Measurements from ENCODE around the gene FSTL4.

Gene FSTL4

DNA sequence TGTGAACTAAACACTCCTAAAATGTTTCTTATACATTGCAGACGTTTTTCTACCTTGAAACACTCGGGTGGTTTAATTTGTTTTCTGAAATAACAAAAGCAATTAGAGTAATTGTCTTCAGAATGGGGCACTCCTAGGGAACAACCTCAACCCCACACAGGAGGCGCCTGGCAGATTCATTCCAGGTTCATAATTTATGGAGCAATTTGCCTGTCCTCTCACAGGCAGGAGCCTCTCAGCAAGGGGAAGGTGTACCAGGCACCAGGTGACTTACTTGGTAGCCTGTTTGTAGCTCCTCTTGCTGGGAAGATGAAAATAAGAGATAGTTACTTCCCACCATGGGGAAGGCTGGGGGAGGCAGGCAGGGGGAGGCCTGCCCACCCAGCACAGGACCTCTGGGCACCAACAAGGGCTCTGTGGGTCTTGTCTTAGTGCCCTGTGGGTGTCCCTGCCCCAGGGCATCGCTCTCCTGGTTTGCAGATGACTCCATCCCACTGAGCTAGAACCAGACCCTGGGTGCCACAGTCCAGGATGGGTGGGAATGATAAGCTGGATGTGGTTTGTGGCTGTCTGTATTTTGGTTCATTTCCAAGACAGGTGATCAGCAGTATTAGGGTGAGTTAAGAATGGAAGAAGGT is 144.4 kb downstream of the FSTL4 start:
- Histone ChIP-seq H3K4me1 (ENCODE audit: control insufficient read depth, insufficient read depth, low read length, poor library complexity, severe bottlenecking) (no peaks in the 10 kb centered on the region), H3K4me3 (ENCODE audit: extremely low read depth, insufficient read depth, low read length, poor library complexity, severe bottlenecking) (no peak overlapping the region), H3K27ac (ENCODE audit: low read depth, low read length, severe bottlenecking) (no peak overlapping the region), H3K36me3 (ENCODE audit: control insufficient read depth, insufficient read depth, low read length) (no peaks in the 10 kb centered on the region), H3K9me3 (ENCODE audit: control insufficient read depth, low read length) (no peaks in the 10 kb centered on the region)
- WGBS, 2 experiments (ENCODE audit: insufficient coverage in 2 of 2), result 76 to 100% methylated on average over 2 of the region's 4 CpGs

DNA sequence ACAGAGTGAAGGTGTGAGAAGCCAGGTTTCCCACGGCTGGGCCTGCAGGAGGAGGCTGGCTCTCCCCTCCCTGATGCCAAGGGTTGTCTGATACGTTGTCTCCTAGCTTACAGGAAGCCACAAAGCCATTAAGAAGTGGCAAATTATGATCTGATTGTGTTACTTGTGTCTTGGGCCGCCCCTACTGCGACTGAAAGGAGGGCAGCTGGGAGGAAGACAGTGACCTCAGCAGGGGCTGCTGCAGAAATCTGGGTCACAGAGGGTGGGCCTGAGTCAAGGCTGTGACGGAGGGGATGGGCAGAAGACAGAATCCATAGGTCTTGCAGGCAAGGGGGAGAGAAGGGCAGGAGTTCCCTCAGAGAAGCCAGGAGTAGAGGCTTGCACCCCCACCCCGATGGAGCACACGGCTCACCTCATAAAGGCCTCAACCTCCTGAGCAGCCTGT is 145.0 kb downstream of the FSTL4 start:
- Histone ChIP-seq H3K36me3 (ENCODE audit: control insufficient read depth, insufficient read depth, low read length) (no peaks in the 10 kb centered on the region), H3K9me3 (ENCODE audit: control insufficient read depth, low read length) (no peaks in the 10 kb centered on the region), H3K4me1 (ENCODE audit: control insufficient read depth, insufficient read depth, low read length, poor library complexity, severe bottlenecking) (no peaks in the 10 kb centered on the region), H3K27ac (ENCODE audit: low read depth, low read length, severe bottlenecking) (no peak overlapping the region), H3K4me3 (ENCODE audit: extremely low read depth, insufficient read depth, low read length, poor library complexity, severe bottlenecking) (no peak overlapping the region)
- 49 to 62% methylated on average over 4 to 7 of the region's 7 CpGs for WGBS, 2 experiments (ENCODE audit: insufficient coverage in 2 of 2)

DNA sequence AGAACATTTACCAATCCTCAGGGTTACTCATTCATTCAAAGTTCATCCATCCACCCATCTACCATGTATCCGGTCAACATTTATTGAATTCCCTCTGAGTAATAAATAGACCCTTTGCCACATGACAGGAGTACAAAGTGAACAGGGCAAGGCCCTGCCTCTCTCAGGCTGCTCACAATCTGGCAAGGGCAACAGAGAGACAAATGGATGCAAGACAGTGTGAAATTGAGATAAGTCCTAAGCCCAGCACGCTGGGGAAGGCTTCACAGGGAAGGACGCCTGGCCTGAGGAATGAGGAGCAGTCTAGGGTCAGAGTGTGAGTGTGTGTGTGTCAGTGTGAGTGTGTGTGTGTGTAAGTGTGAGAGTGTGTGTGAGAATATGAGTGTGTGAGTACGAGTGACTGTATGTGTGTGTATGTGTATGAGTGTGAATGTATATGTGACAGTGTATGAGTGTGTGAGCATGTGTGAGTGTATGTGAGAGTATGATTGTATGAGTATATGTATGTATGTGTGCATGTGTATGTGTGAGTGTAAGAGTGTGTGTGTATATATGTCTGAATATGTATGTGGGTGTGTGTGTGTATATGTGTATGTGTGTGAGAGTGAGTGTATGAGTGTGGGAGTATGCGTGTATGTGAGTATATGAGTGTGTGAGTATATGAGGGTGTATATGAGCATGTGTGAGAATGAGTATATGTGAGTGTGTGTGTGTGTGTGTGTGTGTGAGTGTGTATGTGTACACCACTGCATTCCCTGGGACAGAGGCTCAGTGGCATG is 145.6 kb downstream of the FSTL4 start:
- no peaks in the 10 kb centered on the region for H3K9me3 ChIP-seq (ENCODE audit: control insufficient read depth, low read length)
- 79 to 86% methylated on average over 4 of the region's 5 CpGs for WGBS, 2 experiments (ENCODE audit: insufficient coverage in 2 of 2)
- H3K4me3 ChIP-seq (ENCODE audit: extremely low read depth, insufficient read depth, low read length, poor library complexity, severe bottlenecking), result no peak overlapping the region
- H3K4me1 ChIP-seq (ENCODE audit: control insufficient read depth, insufficient read depth, low read length, poor library complexity, severe bottlenecking), result no peaks in the 10 kb centered on the region
- no peaks in the 10 kb centered on the region for H3K36me3 ChIP-seq (ENCODE audit: control insufficient read depth, insufficient read depth, low read length)
- no peak overlapping the region for H3K27ac ChIP-seq (ENCODE audit: low read depth, low read length, severe bottlenecking)

DNA sequence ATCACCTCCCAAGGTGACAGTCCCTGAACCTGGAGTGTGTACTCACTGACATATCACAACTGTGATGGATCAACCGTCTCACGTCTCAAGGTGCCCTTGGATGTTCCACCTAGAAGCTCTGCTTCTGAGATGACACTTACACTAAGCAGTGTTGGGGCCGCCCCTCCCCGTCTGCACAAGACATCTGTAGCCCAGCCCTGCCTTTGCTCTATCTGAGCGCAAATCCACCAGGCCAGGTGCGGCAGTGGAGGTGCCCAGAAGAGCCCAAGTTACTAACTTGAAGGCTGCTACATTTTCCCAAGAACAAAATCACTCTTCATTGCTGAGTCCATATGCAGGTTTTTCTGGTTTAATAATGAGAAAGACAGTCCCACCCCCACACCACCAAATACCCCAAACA is 148.3 kb downstream of the FSTL4 start:
- H3K4me1 ChIP-seq (ENCODE audit: control insufficient read depth, insufficient read depth, low read length, poor library complexity, severe bottlenecking), result no peaks in the 10 kb centered on the region
- WGBS, 2 experiments (ENCODE audit: insufficient coverage in 2 of 2), result 80 to 95% methylated on average over 1 to 4 of the region's 6 CpGs

DNA sequence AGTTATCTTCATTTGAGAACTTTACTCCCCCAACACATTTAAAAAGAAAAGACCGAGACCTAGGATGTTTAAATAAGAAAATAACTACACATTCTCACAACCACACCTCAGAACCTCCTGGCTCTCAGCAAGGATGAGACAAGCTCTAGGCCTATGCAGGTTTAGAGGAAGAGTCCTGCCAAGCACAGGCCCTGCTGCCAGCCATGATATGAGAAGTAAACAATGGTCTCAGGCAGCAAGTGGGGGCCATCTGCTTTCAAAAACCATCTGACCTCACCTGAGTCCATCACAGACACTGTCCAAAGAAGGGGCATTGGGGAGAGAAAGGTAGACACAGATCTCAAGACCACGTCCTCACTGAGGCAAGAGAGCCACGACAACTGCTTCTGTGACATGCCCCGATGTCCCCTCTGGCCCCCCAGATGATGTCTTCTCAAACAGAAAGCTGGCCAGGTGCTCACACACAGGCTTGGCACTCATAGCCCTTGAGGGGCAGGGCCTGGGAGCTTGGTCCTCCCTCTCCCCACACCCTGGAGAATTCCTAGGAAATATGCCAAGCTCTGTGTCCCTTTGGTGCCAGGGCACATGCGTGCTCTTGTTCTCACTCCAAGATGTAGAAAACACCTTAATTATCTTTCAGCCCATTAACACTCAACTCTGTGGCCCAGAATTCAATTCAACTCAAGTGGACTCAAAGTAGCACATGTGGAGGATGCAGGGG is 150.4 kb downstream of the FSTL4 start:
- H3K4me3 ChIP-seq (ENCODE audit: extremely low read depth, insufficient read depth, low read length, poor library complexity, severe bottlenecking), result no peak overlapping the region
- no peak overlapping the region for H3K27ac ChIP-seq (ENCODE audit: low read depth, low read length, severe bottlenecking)
- no peaks in the 10 kb centered on the region for H3K9me3 ChIP-seq (ENCODE audit: control insufficient read depth, low read length)
- WGBS, 2 experiments (ENCODE audit: insufficient coverage in 2 of 2), result 93 to 97% methylated on average over 3 to 4 of the region's 5 CpGs
- H3K36me3 ChIP-seq (ENCODE audit: control insufficient read depth, insufficient read depth, low read length), result no peaks in the 10 kb centered on the region
- no peaks in the 10 kb centered on the region for H3K4me1 ChIP-seq (ENCODE audit: control insufficient read depth, insufficient read depth, low read length, poor library complexity, severe bottlenecking)

More for the DNA sequence above, 148.3 kb downstream of the FSTL4 start:
- Histone ChIP-seq H3K4me3 (ENCODE audit: extremely low read depth, insufficient read depth, low read length, poor library complexity, severe bottlenecking) (no peak overlapping the region), H3K36me3 (ENCODE audit: control insufficient read depth, insufficient read depth, low read length) (no peaks in the 10 kb centered on the region), H3K27ac (ENCODE audit: low read depth, low read length, severe bottlenecking) (no peak overlapping the region), H3K9me3 (ENCODE audit: control insufficient read depth, low read length) (no peaks in the 10 kb centered on the region)

DNA sequence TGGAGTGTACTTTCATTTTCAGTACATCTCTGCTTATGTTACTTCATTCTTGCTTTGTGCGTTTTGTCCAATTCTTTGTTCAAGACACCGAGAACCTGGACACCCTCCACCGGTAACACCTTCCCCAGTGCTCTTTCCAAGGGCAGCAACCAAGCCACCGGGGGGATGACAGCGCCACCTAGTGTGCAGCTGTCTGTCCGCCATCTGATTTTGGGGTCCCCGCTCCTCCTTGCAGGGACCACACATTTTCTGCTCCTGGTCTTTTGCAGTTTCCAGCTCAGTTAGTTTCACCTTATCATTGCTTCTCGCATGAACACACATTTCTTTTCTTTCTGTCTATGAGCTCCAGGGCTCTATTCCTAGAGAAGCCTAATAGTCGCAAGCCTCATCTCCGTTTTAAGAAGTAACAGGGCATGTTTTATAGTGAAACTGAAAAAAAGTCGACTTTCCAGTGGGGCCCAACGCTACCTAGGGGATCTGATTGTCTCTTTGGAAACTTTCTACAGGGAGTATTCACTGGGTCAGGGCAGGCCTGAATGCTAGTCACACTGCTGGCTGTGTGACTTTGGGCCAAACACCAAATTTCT is 152.1 kb downstream of the FSTL4 start:
- H3K4me1 ChIP-seq (ENCODE audit: control insufficient read depth, insufficient read depth, low read length, poor library complexity, severe bottlenecking), result no peaks in the 10 kb centered on the region
- WGBS, 2 experiments (ENCODE audit: insufficient coverage in 2 of 2), result 47 to 50% methylated on average over 10 of the region's 12 CpGs

DNA sequence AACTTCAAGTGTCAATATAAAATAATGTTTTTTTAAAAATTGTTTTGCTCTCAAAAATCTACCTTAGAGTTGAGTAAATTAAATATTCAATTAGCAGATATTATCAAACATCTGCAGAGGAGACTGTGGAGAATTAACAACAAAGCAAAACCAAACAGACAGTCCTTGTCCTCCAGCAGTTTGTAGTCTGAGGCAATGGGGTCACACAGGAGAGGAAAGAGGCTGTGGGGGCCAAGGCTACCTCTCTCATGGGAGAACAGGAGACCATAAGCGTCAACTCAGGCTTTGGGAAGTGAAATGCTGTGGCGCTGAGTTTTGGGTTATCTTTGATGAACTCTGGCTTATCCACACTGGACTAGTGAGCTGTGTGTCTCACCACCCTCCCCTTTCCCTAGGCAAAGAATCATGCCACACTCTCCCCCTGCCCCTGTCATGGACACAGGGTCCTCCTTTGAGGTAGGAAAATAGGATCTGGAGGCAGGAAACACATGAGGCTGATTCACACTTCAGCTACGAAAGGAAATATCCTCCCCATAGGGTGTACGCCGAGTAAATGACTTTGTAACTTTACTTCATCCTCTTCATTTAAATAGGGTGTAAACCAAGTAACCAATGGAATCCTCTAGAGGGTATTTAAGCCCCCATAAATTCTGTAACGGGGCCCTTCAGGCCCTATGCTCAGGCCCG is 152.7 kb downstream of the FSTL4 start:
- no peak overlapping the region for H3K4me3 ChIP-seq (ENCODE audit: extremely low read depth, insufficient read depth, low read length, poor library complexity, severe bottlenecking)
- 89 to 100% methylated on average over 2 to 3 of the region's 7 CpGs for WGBS, 2 experiments (ENCODE audit: insufficient coverage in 2 of 2)
- no peaks in the 10 kb centered on the region for H3K36me3 ChIP-seq (ENCODE audit: control insufficient read depth, insufficient read depth, low read length)
- H3K27ac ChIP-seq (ENCODE audit: low read depth, low read length, severe bottlenecking), result no peak overlapping the region
- H3K9me3 ChIP-seq (ENCODE audit: control insufficient read depth, low read length), result no peaks in the 10 kb centered on the region
- no peaks in the 10 kb centered on the region for H3K4me1 ChIP-seq (ENCODE audit: control insufficient read depth, insufficient read depth, low read length, poor library complexity, severe bottlenecking)

More for the DNA sequence above, 152.1 kb downstream of the FSTL4 start:
- Histone ChIP-seq H3K36me3 (ENCODE audit: control insufficient read depth, insufficient read depth, low read length) (no peaks in the 10 kb centered on the region), H3K4me3 (ENCODE audit: extremely low read depth, insufficient read depth, low read length, poor library complexity, severe bottlenecking) (no peak overlapping the region), H3K27ac (ENCODE audit: low read depth, low read length, severe bottlenecking) (no peak overlapping the region), H3K9me3 (ENCODE audit: control insufficient read depth, low read length) (no peaks in the 10 kb centered on the region)

DNA sequence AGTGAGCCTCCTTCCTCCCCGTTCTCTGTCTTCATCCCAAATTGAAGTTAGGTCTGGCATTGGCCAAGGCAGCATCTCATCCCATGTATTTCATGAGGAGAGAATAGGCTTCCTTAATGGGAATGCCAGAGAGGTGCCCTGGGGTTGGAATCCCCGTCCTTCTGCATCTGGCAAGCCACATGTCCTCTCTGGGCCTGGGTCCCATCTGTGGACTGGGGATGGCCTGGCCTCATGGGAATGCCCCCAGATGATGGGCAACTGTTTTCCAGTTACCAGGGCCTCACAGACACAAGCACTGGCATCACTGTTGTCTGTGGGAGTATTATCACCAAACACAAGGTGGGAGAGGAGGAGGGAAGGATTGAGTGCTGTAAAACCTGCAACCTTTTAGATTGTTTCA is 153.9 kb downstream of the FSTL4 start:
- WGBS, 2 experiments (ENCODE audit: insufficient coverage in 2 of 2), result 94 to 96% methylated on average over 2 of the region's 2 CpGs
- no peaks in the 10 kb centered on the region for H3K36me3 ChIP-seq (ENCODE audit: control insufficient read depth, insufficient read depth, low read length)
- H3K4me1 ChIP-seq (ENCODE audit: control insufficient read depth, insufficient read depth, low read length, poor library complexity, severe bottlenecking), result no peaks in the 10 kb centered on the region
- no peak overlapping the region for H3K4me3 ChIP-seq (ENCODE audit: extremely low read depth, insufficient read depth, low read length, poor library complexity, severe bottlenecking)
- no peak overlapping the region for H3K27ac ChIP-seq (ENCODE audit: low read depth, low read length, severe bottlenecking)
- no peaks in the 10 kb centered on the region for H3K9me3 ChIP-seq (ENCODE audit: control insufficient read depth, low read length)

DNA sequence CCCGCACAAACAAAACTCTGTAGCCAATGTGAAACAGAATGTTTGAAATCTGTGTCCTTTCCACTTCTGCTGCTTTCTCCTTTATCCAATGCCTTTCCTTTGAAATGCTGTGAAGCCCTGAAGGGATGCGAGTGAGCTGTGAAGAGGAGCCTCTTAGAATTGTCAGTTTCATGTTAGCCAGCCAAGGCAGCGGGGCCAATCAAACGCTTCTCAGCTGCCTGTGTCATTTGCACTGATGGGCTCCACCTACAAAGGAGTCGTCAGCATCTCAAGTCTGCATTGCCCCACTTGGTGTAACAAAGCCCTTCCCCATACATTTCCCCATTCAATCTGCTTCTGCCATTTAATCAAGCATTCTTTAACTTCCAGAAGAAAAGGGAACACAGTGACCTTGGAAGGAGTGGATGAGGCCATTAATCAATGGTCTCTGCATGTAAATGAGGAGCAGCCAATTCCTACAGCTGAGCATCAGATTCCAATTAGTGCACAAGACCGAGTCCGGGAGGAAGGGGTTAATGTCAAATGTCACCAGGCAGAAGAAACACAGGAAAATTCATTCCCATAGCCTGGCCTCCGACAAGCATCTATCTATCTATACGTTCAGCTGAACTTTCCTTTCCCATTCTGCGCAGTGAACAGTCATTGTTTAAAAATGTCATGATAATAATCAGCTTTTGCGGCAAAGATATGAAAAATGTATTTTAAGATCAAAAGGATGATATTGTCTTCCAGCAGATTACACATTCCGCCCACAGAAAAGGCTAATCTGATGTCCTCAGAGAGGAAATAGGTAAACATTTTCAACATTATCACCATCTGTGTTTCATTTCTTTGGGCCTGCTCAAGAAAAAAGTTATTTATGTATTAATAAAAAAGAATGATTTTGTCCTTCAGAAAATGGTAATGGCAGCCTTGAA is 154.6 kb downstream of the FSTL4 start:
- Histone ChIP-seq H3K36me3 (ENCODE audit: control insufficient read depth, insufficient read depth, low read length) (no peaks in the 10 kb centered on the region), H3K27ac (ENCODE audit: low read depth, low read length, severe bottlenecking) (no peak overlapping the region)

More for the DNA sequence above, 154.6 kb downstream of the FSTL4 start:
- Histone ChIP-seq H3K9me3 (ENCODE audit: control insufficient read depth, low read length) (no peaks in the 10 kb centered on the region), H3K4me3 (ENCODE audit: extremely low read depth, insufficient read depth, low read length, poor library complexity, severe bottlenecking) (no peak overlapping the region), H3K4me1 (ENCODE audit: control insufficient read depth, insufficient read depth, low read length, poor library complexity, severe bottlenecking) (no peaks in the 10 kb centered on the region)
- WGBS, 2 experiments (ENCODE audit: insufficient coverage in 2 of 2), result 77 to 80% methylated on average over 6 of the region's 12 CpGs
